NT2/D1 (cell line): ENCODE measurements around the gene BPIFB2.

Source experiments
- DNase-seq: peaks from one replicate; pipeline ENCODE4 v3.0.0-alpha.2; 2011; ENCODE audit warnings: low read depth, low spot score
- H3K27me3 ChIP-seq: 2 replicates; pipeline ENCODE4 v1.6.0; 2011; ENCODE audit warnings: mild to moderate bottlenecking; ENCODE audit not compliant: insufficient read length, insufficient read depth
- H3K36me3 ChIP-seq: 2 replicates; pipeline ENCODE4 v1.6.1; 2011; ENCODE audit warnings: mild to moderate bottlenecking, low read length, mixed read lengths; ENCODE audit not compliant: insufficient read depth, insufficient read length
- H3K4me1 ChIP-seq: 2 replicates; pipeline ENCODE4 v1.5.1; 2011; ENCODE audit not compliant: insufficient read depth, insufficient read length
- H3K4me3 ChIP-seq: 2 replicates; pipeline ENCODE4 v1.5.1; 2011; ENCODE audit warnings: low read depth; ENCODE audit not compliant: insufficient read length
- H3K9ac ChIP-seq: 2 replicates; pipeline ENCODE4 v1.6.0; 2011; ENCODE audit warnings: low read depth; ENCODE audit not compliant: insufficient read length
- H3K9me3 ChIP-seq: 2 replicates; pipeline ENCODE4 v1.5.1; 2011; ENCODE audit warnings: mild to moderate bottlenecking, low read length; ENCODE audit not compliant: insufficient read depth
- SUZ12 ChIP-seq: IDR thresholded peaks from 2 replicates; pipeline ENCODE4 v1.6.1; 2011; ENCODE audit not compliant: insufficient read length, insufficient read depth; ENCODE audit errors: extremely low read depth
- YY1 ChIP-seq: IDR thresholded peaks from 2 replicates; pipeline ENCODE4 v1.6.1; 2011; ENCODE audit not compliant: insufficient read length, insufficient read depth
- ZNF274 ChIP-seq: IDR thresholded peaks from 2 replicates; pipeline ENCODE4 v1.6.1; 2011; ENCODE audit warnings: mild to moderate bottlenecking, low read depth, low read length

BPIFB2 gene

GRCh38 chr20:33030076-33030475, 22.6 kb downstream of the BPIFB2 start:
- TF ChIP-seq SUZ12 (no peak), YY1 (no peak), ZNF274 (no peak)
- Histone ChIP-seq H3K9ac (no peak overlapping the region), H3K36me3 (no peaks in the 10 kb centered on the region), H3K27me3 (no peaks in the 10 kb centered on the region), H3K4me1 (peaks cover 2% of the 10 kb centered on the region), H3K9me3 (no peaks in the 10 kb centered on the region), H3K4me3 (no peak overlapping the region)
- DNase-seq, result no peak

- Histone ChIP-seq H3K4me3 (no peak overlapping the region), H3K27me3 (no peaks in the 10 kb centered on the region), H3K4me1 (peaks cover 2% of the 10 kb centered on the region), H3K36me3 (no peaks in the 10 kb centered on the region), H3K9me3 (no peaks in the 10 kb centered on the region), H3K9ac (no peak overlapping the region)
- TF ChIP-seq ZNF274 (no peak), YY1 (no peak), SUZ12 (no peak)
- DNase-seq, result no peak
Measured at GRCh38 chr20:33030569-33030968, 23.1 kb downstream of the BPIFB2 start.

- no peaks in the 10 kb centered on the region for H3K36me3 ChIP-seq
- H3K4me1 ChIP-seq, result peaks cover 2% of the 10 kb centered on the region
- TF ChIP-seq ZNF274 (no peak), SUZ12 (no peak), YY1 (no peak)
- H3K9me3 ChIP-seq, result no peaks in the 10 kb centered on the region
- H3K9ac ChIP-seq, result no peak within 1 kb of the TSS
- no peak for DNase-seq
- H3K27me3 ChIP-seq, result no peaks in the 10 kb centered on the region
- no peak within 1 kb of the TSS for H3K4me3 ChIP-seq
Measured at GRCh38 chr20:33031531-33031930, 24.0 kb downstream of the BPIFB2 start, which contains the start of gene BPIFB6. Gene BPIFB6 (plus strand): TSS chr20:33031648. CDS start chr20:33031648, 0 bp downstream.

GRCh38 chr20:33032555-33032954, 25.1 kb downstream of the BPIFB2 start:
- Histone ChIP-seq H3K9me3 (no peaks in the 10 kb centered on the region), H3K4me3 (no peak overlapping the region), H3K4me1 (peaks cover 2% of the 10 kb centered on the region), H3K36me3 (no peaks in the 10 kb centered on the region), H3K9ac (no peak overlapping the region), H3K27me3 (no peaks in the 10 kb centered on the region)
- no peak for DNase-seq
- TF ChIP-seq ZNF274 (no peak), SUZ12 (no peak), YY1 (no peak)

- H3K9me3 ChIP-seq, result no peaks in the 10 kb centered on the region
- no peak overlapping the region for H3K4me3 ChIP-seq
- H3K9ac ChIP-seq, result no peak overlapping the region
- TF ChIP-seq YY1, result no peak
- no peak for TF ChIP-seq ZNF274
- TF ChIP-seq SUZ12, result no peak
- H3K36me3 ChIP-seq, result no peaks in the 10 kb centered on the region
- peaks cover 2% of the 10 kb centered on the region for H3K4me1 ChIP-seq
- no peak for DNase-seq
- no peaks in the 10 kb centered on the region for H3K27me3 ChIP-seq
Measured at GRCh38 chr20:33033381-33033780, 25.9 kb downstream of the BPIFB2 start.

- Histone ChIP-seq H3K4me1 (peaks cover 2% of the 10 kb centered on the region), H3K9ac (no peak overlapping the region), H3K27me3 (no peaks in the 10 kb centered on the region), H3K36me3 (no peaks in the 10 kb centered on the region), H3K9me3 (no peaks in the 10 kb centered on the region), H3K4me3 (no peak overlapping the region)
- DNase-seq, result no peak
- no peak for TF ChIP-seq ZNF274
Measured at GRCh38 chr20:33034115-33034514, 26.6 kb downstream of the BPIFB2 start.

- DNase-seq, result no peak
- Histone ChIP-seq H3K9me3 (no peaks in the 10 kb centered on the region), H3K4me1 (peaks cover 2% of the 10 kb centered on the region), H3K36me3 (no peaks in the 10 kb centered on the region), H3K9ac (no peak overlapping the region), H3K4me3 (no peak overlapping the region), H3K27me3 (no peaks in the 10 kb centered on the region)
- TF ChIP-seq ZNF274 (no peak), YY1 (no peak), SUZ12 (no peak)
Measured at GRCh38 chr20:33034901-33035492, 27.5 kb downstream of the BPIFB2 start.
